HEK293T (cell line): ENCODE measurements around the gene TVP23A.
"Not testable (repeated sequence)": the region's sequence is repeated elsewhere in the genome, so short reads cannot be mapped to it uniquely, and the experiment has no call there.

Experiments
- ARNT ChIP-seq: fragments of 450-650 bp; IDR thresholded peaks from 2 replicates; pipeline ENCODE4 v1.6.1; 2017; ENCODE audit warnings: mild to moderate bottlenecking
- BHLHE40 ChIP-seq: fragments of 450-650 bp; IDR thresholded peaks from 2 replicates; pipeline ENCODE4 v1.6.1; 2016; ENCODE audit warnings: mild to moderate bottlenecking, moderate library complexity, borderline replicate concordance
- CTBP1 ChIP-seq: fragments of 450-650 bp; IDR thresholded peaks from 2 replicates; pipeline ENCODE4 v1.6.1; 2016; ENCODE audit warnings: borderline replicate concordance
- ELF4 ChIP-seq: fragments of 450-650 bp; IDR thresholded peaks from 2 replicates; pipeline ENCODE4 v1.6.1; 2017; ENCODE audit warnings: antibody characterized with exemption
- FOXA1 ChIP-seq: fragments of 450-650 bp; IDR thresholded peaks from 2 replicates; pipeline ENCODE4 v1.6.1; 2016; ENCODE audit warnings: mild to moderate bottlenecking
- FOXK2 ChIP-seq: fragments of 450-650 bp; IDR thresholded peaks from 2 replicates; pipeline ENCODE4 v1.6.1; 2016; ENCODE audit warnings: mild to moderate bottlenecking
- FOXM1 ChIP-seq: fragments of 450-650 bp; IDR thresholded peaks from 2 replicates; pipeline ENCODE4 v1.6.1; 2017; ENCODE audit warnings: mild to moderate bottlenecking, borderline replicate concordance
- HDGF ChIP-seq: fragments of 450-650 bp; IDR thresholded peaks from 2 replicates; pipeline ENCODE4 v1.6.1; 2017; ENCODE audit warnings: antibody characterized with exemption, borderline replicate concordance
- SP1 ChIP-seq: fragments of 450-650 bp; IDR thresholded peaks from 2 replicates; pipeline ENCODE4 v1.6.1; 2017
- SUZ12 ChIP-seq: fragments of 450-650 bp; IDR thresholded peaks from 2 replicates; pipeline ENCODE4 v1.6.1; 2016; ENCODE audit warnings: mild to moderate bottlenecking
- TARDBP ChIP-seq: fragments of 450-650 bp; IDR thresholded peaks from 2 replicates; pipeline ENCODE4 v1.6.1; 2016
- ZNF384 ChIP-seq: fragments of 450-650 bp; IDR thresholded peaks from 2 replicates; pipeline ENCODE4 v1.6.1; 2016
- TF ChIP-seq, protein P1 (sequence below): fragments of 450-650 bp; IDR thresholded peaks from 2 replicates; pipeline ENCODE4 v1.6.1; 2016

DNA sequence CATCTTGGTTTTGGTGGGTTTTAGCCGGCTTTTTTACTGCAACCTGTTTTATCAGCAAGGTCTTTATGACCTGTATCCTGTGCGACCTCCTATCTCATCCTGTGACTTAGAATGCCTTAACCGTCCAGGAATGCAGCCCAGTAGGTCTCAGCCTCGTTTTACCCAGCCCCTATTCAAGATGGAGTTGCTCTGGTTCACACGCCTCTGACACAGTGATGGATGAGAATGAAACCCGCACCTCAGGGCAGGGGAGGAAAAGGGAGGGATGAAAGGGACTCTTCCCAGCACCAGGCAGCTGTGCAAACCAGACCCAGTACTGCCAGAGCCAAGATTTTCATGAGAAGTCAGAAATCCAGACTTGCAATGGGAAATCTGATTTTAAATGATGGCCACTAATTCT is 41.7 kb downstream of the TVP23A start:
- not testable (repeated sequence) for TF ChIP-seq SUZ12, FOXA1, SP1, ZNF384, BHLHE40, TARDBP, ARNT, FOXK2, ELF4, FOXM1, HDGF, CTBP1
- TF ChIP-seq, protein P1, sequence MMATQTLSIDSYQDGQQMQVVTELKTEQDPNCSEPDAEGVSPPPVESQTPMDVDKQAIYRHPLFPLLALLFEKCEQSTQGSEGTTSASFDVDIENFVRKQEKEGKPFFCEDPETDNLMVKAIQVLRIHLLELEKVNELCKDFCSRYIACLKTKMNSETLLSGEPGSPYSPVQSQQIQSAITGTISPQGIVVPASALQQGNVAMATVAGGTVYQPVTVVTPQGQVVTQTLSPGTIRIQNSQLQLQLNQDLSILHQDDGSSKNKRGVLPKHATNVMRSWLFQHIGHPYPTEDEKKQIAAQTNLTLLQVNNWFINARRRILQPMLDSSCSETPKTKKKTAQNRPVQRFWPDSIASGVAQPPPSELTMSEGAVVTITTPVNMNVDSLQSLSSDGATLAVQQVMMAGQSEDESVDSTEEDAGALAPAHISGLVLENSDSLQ, result not testable (repeated sequence)
